Activated CD4-positive, CD25-positive, alpha-beta regulatory T cell treated with anti-CD3 and anti-CD28 coated beads, Interleukin-2, amount 50 U/mL, for 72 hours (primary cell): ENCODE results near the gene PLXNA2.

Experiments used
- DNase-seq: peaks from one replicate; pipeline ENCODE4 v3.0.0; 2021

The PLXNA2 gene, protein sequence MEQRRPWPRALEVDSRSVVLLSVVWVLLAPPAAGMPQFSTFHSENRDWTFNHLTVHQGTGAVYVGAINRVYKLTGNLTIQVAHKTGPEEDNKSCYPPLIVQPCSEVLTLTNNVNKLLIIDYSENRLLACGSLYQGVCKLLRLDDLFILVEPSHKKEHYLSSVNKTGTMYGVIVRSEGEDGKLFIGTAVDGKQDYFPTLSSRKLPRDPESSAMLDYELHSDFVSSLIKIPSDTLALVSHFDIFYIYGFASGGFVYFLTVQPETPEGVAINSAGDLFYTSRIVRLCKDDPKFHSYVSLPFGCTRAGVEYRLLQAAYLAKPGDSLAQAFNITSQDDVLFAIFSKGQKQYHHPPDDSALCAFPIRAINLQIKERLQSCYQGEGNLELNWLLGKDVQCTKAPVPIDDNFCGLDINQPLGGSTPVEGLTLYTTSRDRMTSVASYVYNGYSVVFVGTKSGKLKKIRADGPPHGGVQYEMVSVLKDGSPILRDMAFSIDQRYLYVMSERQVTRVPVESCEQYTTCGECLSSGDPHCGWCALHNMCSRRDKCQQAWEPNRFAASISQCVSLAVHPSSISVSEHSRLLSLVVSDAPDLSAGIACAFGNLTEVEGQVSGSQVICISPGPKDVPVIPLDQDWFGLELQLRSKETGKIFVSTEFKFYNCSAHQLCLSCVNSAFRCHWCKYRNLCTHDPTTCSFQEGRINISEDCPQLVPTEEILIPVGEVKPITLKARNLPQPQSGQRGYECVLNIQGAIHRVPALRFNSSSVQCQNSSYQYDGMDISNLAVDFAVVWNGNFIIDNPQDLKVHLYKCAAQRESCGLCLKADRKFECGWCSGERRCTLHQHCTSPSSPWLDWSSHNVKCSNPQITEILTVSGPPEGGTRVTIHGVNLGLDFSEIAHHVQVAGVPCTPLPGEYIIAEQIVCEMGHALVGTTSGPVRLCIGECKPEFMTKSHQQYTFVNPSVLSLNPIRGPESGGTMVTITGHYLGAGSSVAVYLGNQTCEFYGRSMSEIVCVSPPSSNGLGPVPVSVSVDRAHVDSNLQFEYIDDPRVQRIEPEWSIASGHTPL (N-terminal part only)

DNA sequence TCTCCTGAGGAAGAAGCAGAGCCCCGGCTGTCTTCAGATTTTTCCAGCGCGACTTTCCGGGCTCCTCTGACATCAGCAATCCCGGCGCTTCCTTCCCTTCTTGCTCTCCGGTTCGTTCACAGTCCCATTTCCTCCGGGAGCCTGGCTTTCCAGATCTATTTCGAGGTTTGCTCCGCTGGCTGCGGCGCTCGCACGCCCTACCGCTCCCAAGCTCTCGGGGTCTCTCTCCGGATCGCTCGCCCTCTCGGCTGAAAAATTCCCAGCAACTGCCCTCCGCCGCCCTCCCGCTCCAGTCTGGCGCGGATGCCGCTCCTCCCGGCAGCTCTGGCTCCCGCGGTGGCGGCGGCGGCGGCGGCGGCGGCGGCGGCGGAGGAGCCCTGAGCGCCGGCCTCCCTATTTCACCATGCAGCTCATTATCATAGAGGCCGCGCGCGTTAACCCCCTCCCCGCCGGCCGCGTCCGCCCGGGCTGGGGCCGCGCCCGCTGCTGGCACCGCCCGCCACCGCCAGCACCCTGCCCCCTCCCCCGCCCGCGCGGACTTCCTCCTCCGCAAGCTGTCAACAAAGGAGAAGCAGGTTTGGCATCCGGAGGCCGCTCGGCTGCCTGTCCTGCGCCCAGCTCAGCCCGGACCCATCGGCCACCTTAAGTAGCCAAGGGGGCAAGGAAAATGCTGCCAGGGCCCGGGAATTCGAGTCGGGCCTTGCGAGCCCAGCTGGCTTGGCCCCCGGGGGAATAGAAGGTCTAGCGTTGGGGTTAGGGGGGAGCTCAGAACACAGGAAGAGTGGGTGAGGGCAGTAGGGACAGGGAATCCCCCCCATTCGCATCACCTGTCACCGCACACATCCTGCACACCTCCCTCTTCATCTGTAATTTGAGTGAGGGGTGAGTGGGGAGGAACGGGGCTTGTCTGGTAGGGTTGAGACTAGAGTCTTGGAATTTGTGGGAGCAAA is at the start of gene PLXNA2:
TSS of gene PLXNA2 (minus strand) at position 418 of the 950 bp plus-strand sequence. CDS start 26,462 bp downstream, outside the sequence.
- DNase-seq: peak; percentile 67

DNA sequence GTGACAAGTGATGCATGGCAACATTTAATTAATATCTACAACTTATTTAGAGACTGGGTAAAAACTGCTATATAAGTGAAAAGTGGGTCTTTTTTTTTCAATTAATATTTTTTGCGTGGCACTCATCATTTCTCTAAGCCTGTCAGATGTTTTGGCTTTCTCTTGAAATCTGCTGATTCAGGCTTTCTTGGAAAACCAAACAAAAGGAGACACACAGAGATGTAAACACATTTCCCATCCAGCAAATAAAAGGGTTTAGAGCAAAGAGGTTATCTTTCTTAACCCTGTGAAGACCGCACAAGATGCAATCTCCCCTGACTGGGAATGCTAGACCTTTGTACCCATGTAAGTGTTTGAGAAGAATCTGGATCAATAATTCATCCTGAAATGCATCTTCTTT is 48.7 kb upstream of the PLXNA2 start:
- no peak for DNase-seq

DNA sequence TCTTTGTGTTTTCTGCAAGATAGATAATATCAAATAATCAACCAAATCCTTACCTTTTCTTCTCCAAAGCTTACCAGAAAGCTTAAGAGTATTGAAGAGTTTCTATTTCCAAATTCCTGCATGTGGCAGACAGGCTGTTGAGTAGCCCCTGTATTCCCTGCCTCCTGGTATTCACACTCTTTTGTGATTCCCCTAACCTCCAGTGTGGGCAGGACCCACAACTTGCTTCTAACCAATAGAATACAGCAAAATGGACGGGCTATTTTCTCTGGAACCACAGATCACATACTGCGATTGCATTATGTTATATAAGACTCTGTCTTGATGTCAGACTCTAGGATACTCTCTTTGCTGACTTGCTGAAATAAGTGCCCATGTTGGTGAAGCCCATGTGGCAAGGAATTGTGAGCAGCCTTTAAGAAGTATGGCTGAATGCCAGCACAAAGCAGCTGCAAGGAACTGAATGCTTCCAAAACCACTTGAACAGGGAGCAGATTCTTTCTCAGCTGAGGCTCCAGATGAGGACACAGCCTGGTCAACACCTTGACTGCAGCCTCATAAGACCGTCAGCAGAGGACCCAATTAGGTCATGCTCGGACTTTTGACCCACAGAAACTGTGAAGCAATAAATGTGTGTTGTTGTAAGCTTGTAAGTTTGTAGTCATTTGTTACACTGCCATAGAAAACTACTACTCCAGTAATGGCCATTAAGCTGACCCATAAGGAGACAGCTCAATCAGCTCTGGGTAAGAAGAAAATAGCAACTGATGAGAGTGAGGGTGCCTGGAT is 47.9 kb upstream of the PLXNA2 start:
- DNase-seq: no peak

DNA sequence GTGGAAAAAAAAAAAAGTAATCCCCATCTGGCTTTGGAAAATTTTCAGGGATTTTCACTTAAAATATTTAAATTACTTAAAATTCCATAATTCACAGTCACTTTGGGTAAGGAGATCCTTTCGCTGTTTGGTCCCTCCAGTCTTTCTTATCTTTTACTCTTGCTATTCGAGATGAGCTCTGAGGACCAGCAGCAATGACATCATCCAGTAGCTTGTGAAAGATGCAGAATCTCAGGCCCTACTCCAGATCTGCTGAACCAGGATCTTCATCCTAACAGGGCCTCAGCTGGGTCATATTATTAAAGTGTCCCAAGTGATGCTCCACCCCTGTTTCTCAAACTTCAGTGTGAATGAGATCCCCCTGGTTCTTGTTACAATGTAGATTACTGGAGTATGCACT is 46.9 kb upstream of the PLXNA2 start:
- no peak for DNase-seq

DNA sequence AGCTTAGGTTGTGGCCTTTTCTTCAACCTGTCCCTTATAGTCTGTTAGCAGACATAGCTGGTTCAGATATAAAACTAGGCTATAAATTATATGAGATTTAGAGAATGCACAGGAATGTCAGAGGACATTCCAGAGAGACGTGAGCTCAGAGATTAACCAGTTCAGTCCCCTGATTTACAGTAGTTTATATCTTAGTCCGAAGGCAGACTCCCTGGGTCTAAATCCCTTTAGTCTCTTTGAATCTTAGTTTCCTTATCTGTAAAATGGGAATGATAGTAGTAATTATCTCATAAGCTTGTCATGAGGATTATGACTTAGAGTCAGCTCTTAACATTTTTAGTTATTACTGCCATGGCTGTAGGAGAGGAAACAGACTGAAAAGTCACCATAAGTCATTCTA is 45.5 kb upstream of the PLXNA2 start:
- no peak for DNase-seq

DNA sequence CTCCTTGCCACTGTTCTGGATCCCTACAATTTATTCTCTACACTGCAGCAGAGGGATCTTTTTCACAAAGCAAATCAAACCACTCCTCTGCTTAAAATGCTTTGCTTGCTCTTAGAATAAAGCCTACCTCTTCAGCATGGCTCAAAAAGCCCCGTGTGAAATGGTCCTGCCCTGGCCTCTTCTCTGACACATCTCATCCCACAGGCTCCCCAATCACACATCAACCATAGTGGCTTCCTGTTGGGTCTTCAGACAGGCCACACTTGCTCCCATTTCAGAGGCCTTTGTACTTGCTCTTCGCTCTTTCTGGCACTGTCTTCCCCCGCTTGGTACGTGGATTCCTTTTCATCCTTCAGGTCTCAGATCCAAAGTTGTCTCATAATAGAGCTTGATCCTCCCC is 44.3 kb upstream of the PLXNA2 start:
- no peak for DNase-seq

DNA sequence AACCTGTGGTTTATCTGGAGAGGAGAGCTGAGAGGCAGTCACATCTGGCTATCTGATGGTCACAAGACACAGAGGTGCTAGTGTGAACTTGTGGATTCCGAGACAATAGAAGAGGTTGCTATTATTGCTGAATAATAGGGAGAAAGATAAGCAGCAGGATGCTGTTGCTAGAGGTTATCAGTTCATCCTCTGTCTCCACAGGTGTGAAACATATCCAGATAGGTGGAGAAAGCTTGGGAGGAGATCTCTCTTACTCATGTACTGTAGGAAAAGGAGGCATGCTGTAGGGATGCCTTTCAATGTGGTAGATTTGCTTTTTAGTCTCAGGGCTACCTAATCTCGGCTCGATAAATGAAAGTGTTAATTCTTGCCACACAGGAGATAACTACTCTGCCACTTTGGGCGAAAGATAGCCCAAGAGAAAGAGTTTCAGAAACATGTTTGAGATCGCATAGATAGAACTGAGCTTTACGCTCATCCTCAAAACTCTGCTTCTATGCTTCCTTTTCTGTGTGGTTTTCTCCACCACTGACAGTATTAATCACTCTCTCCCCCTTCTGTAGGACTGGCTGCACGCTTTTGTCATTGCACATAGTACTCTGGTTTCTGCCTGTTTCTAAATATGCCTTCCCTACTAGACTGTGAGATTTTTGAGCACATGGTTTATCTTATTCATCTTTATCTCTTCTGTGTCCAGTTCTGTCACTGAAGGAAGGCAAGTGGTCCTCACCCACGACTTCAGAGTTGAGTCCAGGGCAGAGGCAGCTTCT is 36.7 kb upstream of the PLXNA2 start:
- no peak for DNase-seq

DNA sequence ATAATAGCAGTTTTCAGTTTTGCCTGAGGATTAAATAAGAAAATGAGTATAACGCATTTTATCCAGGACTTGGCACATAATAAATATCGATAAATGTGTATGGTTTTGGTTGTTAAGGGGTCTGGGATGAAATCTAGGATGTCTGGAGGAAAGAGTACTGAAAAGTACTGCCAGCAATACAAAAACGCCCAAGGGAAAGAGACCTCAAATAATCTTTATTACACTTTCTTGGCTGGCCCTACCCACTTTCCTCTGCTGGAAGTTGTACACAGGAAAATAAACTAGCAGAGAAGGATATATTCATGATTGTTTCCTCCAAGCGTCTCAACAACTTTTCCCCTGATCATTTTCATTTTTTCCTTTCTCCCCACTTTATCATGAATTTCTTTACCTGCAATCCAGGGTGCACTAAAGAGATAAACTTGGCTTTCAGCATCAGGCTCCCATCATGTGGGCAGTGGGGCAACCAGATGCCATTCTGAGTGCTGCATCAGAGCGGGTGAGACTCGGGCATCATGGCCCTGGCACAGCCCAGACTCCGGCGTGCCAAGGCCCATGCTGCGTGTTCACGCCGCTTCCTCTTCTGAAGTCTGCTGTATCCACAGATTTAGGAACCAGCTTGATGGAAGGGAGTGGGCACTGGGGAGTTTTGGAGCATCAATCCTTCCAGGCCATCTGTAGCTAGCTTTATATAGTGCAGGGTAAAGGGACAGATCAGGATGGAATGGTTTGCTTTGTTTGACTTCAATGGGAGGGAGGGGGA is 35.8 kb upstream of the PLXNA2 start:
- DNase-seq: no peak

DNA sequence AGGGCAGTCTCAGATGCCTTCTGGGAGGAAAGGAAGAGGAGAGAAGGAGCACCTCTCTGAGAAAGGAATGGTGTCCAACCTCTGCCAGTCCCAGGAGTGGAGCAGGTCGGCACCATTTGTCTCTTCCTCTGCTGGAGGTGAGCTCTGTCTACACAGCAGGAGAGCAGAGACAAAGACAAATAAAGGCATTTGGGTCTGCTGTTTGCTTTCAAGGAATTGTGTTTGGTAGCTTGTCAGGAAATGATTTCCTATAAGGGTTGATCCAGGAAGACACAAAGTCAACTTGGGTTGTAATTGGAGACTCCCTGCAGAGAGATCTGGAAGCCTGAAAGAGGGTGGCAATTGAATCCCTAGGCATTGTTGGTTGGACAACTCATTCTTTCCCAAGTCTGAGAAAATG is 34.5 kb upstream of the PLXNA2 start:
- DNase-seq: no peak

DNA sequence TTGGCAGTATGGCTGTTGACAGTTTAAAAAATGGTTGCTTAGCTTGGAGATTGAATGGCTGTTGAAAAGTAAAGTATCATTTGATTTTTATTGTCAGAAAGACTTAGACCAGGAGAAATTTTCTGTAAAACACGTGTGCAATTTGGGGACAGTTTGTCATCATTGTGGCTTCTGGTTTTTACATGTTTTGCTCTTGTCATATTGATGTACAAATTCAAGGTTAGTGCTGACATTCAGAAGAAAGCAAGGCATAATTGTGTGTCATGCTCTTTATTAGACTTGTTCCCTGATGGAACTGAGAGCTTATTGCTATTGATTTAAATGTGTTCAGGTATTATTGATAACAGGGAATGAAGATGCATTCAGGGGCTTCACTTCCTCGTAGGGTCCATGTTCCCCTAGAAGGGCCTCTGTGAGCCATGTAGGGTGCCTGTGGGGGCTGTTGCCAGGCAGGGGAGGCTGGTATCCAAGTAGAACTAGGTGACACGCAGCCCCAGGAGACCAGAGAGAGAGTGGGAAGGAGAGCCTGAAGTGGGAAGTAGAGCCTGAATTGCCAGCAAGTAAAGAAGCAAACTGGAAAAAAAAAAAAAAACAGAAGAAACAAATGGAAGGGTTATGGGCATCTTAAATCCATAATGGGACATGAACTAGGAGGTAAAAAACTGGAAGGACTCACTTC is 32.7 kb upstream of the PLXNA2 start:
- DNase-seq: no peak

DNA sequence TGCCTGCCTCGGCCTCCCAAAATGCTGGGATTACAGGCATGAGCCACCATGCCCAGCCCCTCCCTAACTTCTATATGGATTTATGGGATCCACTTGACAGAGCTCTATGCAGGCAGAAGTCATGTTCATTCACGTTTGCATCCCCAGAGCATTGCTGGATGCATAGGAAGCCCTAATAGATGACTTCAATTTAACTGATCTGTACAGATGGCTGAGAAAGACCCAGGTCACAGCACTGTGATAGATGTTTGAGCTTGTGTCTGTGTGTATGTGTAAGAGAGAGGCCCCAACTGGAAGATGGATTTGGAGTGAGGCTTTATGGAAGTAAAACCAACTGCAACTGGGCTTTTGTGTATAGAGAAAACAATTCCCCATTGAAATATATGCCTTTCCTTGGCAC is 30.9 kb upstream of the PLXNA2 start:
- DNase-seq: no peak

DNA sequence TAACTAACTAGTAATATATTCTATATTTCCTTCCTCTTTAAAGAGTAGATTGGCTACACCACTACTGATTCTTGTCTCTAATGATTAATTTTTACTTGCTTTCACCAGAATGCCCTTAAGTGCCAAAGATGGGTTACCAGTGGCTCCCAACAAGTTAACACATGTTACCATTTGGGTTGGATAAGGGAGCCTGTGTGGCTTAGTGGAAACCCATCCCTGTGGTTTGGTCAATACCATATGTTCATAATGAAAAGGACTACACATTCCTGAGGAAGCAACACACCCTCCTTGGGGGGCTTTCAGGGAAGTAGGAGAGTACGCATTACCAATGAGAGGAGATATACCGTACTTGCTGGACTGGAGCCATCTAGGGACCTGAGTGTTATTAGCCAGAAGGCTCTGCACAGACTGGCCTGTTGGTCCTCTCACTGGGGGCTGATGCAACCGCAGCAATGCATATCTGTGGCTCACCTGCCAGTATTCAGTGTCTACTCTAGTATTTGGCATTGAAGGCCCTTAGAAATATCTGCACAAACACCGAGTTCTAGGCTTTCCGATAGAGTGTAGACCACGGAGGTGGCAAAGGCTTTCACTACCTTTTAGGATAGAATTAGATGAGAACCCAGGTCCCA is 29.3 kb upstream of the PLXNA2 start:
- DNase-seq: no peak

DNA sequence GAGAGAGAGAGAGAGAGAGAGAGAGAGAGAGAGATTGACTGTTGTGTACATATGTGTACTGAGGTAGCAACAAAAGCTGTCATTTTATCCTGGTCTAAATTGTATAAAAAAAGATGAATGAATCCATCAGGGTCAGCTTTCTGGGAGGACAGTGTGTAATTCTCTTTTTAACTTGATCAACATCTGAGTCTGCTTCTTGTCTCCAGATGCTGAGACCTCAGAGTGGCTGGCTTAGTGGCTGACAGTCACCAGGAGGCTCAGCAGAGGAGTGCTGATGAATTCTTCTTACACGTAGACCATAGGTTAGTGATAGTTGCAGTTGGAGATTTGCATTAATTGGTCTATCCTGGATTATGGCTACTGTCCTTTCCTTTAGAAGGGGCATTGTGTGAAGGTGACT is 28.5 kb upstream of the PLXNA2 start:
- DNase-seq: no peak

DNA sequence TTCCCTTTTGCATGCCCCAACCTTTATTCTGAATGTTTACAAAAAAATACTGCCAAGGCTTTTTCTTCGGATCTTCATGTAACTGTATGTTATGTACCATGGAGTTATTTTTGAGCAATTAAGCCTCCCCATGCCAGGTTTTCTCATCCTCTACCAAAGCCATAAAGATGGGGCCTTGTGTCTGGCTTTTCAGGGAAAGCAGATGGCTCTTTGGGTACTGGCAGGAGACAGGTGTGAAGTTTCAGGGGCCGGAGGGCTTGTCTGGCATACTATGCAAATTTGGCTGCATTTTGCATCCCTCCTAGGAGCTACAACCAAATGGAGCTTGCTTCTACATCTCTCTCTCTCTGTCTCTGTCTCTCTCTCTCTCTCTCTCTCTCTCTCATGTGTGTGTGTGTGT is 28.1 kb upstream of the PLXNA2 start:
- DNase-seq: no peak

DNA sequence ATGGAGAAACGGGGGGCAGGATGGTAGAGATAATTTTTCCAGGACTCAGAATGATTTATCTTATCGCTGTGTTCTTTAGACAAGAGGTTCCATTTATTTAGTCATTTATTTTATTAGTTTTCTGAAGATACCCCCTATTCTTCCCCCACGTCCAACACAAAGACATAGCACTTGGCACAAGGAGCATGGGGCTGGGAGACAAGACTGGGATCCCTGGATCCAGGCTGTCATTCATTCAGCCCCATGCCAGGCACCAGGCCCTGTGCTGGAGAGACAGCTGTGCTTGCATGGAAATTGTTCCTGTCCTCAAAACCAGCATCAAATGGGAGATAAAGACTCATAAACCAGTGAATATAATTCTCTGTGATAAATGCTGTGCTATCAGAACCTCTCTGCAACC is 27.1 kb upstream of the PLXNA2 start:
- DNase-seq: no peak

DNA sequence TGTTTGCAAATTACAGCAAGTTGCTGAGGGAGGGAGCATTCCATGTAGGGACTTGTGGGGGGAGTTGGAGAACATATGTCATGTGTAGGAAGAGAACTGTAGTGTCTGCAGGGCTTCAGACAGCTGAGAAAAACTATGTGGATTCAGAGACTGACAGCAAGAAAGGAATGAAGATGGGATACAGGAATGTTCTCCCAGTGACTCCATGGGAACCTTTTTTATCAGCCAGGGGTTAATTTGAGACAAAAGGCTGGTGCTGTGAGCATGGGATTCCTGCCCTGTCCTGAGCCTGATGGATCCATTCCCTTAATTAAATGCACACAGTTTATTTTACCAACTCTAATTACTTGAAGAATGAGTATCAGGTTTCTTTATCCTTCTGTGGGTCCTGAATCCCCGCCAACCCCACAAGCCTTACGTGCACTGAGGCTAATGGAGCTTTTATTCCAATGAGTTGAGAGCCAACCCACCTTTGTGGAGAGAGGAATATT is 26.5 kb upstream of the PLXNA2 start:
- no peak for DNase-seq

DNA sequence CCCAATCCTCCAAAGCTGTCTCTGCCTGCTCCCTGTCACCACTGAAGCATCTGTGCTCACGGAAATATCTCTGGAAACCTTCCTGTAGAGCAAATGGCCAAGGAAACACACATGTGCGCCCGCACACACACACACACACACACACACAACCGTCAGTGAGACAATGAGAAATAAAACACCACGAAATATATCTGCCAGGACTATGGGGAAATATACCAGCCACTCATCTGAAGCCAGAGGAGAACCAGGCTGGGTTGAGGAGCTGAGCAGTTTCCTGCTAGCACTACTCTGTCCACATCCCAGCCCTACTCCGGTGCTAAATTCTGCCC is 25.1 kb upstream of the PLXNA2 start:
- DNase-seq: no peak

DNA sequence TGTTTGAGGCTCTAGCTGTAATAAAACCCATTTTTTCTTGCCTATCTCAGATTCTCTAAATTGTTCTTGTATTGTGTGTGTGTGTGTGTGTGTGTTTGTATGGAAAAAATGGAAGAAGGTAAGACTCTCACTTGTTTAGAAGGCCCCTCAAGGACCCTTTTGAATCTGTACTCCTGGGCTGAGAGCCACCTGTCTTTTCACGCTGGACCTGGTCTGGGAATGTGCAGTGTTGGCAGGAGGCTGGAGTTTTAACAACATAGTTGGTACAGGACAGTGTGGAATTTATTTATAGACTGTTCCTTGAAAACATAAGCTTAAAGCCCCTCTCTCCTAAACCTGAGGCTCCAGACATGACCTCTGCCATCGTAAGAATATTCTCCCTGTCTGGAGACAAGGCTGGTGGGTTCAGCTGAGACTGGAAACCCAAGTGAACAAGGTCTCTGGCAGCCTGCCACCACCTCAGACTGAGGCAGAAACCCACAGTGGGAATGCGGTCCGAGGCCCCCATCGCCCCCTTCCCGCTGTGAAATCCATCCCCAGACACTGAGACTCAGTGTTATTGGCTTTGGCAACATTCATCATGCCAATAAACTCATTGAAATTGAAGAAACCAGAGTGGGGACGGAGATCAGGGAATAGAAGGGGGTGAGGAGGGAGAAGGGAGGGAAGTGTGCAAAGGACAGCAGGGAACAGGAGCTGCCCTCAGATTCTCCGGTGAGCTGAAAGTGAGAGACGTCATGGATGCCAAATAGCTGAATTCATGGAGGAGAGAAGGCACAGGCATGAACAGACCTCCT is 24.6 kb upstream of the PLXNA2 start:
- DNase-seq: no peak
